ENCODE measurements around the gene CCM2. TPM values are rescaled to one million over a fixed set of nuclear protein-coding genes. Genes with fewer than 3 reads are reported as not detected.

The CCM2 gene
- polyA plus RNA-seq, 1 donor from 2014 or later, result 25.8 TPM

GRCh38 chr7:44981035-44981706, 18.8 kb upstream of the CCM2 start:
- TF ChIP-seq CTCF (IDR thresholded peaks at IDR 0.05; ENCODE audit: poor library complexity, severe bottlenecking) (no peak), TAF1 (IDR thresholded peaks at IDR 0.05; ENCODE audit: low read depth) (no peak), RAD21 (conservative IDR thresholded peaks at IDR 0.05) (no peak), EP300 (conservative IDR thresholded peaks at IDR 0.05; ENCODE audit: poor library complexity, severe bottlenecking) (no peak), MXI1 (conservative IDR thresholded peaks at IDR 0.05; ENCODE audit: poor library complexity, severe bottlenecking) (no peak), SMC3 (conservative IDR thresholded peaks at IDR 0.05; ENCODE audit: poor library complexity) (no peak), EZH2 (IDR thresholded peaks at IDR 0.05; ENCODE audit: borderline replicate concordance, insufficient read depth, low read length, poor library complexity, severe bottlenecking) (no peak), REST (IDR thresholded peaks at IDR 0.05; ENCODE audit: borderline replicate concordance) (no peak), POLR2AphosphoS5 (IDR thresholded peaks at IDR 0.05) (no peak)
- no peaks in the 10 kb centered on the region for H3K36me3 ChIP-seq (ENCODE audit: insufficient read depth, low read length)
- no peak overlapping the region for H3K27ac ChIP-seq (ENCODE audit: low read length)
- H3K9ac ChIP-seq (ENCODE audit: low read length), result no peak overlapping the region
- H3F3A ChIP-seq (ENCODE audit: insufficient read depth, low read length, poor library complexity, severe bottlenecking), result no peaks in the 10 kb centered on the region
- H3K27me3 ChIP-seq (ENCODE audit: insufficient read depth, low read depth, low read length), result no peaks in the 10 kb centered on the region
- no peaks in the 10 kb centered on the region for H4K20me1 ChIP-seq (ENCODE audit: insufficient read depth)
- no peaks in the 10 kb centered on the region for H3K79me2 ChIP-seq (replicated peaks; ENCODE audit: insufficient read depth, low read length)
- H3K4me3 ChIP-seq (ENCODE audit: low read length), result no peak overlapping the region
- H3K9me2 ChIP-seq (ENCODE audit: insufficient read depth, low read length), result no peaks in the 10 kb centered on the region
- H3K4me2 ChIP-seq (ENCODE audit: low read length), result no peak overlapping the region
- H3K9me3 ChIP-seq (ENCODE audit: low read length), result no peaks in the 10 kb centered on the region
- no peak overlapping the region for H2AFZ ChIP-seq (ENCODE audit: low read depth, low read length)

- H2AFZ ChIP-seq (ENCODE audit: low read depth, low read length), result no peak overlapping the region
- no peaks in the 10 kb centered on the region for H3F3A ChIP-seq (ENCODE audit: insufficient read depth, low read length, poor library complexity, severe bottlenecking)
- H3K36me3 ChIP-seq (ENCODE audit: insufficient read depth, low read length), result no peaks in the 10 kb centered on the region
- no peak overlapping the region for H3K9ac ChIP-seq (ENCODE audit: low read length)
- H4K20me1 ChIP-seq (ENCODE audit: insufficient read depth), result no peaks in the 10 kb centered on the region
- no peaks in the 10 kb centered on the region for H3K79me2 ChIP-seq (replicated peaks; ENCODE audit: insufficient read depth, low read length)
- no peaks in the 10 kb centered on the region for H3K27me3 ChIP-seq (ENCODE audit: insufficient read depth, low read depth, low read length)
- no peaks in the 10 kb centered on the region for H3K9me2 ChIP-seq (ENCODE audit: insufficient read depth, low read length)
- no peak overlapping the region for H3K4me3 ChIP-seq (ENCODE audit: low read length)
- H3K4me2 ChIP-seq (ENCODE audit: low read length), result no peak overlapping the region
- no peak overlapping the region for H3K27ac ChIP-seq (ENCODE audit: low read length)
- no peak for TF ChIP-seq REST (IDR thresholded peaks at IDR 0.05; ENCODE audit: borderline replicate concordance)
- TF ChIP-seq POLR2AphosphoS5 (IDR thresholded peaks at IDR 0.05), result no peak
- TF ChIP-seq MXI1 (conservative IDR thresholded peaks at IDR 0.05; ENCODE audit: poor library complexity, severe bottlenecking), result no peak
- TF ChIP-seq EZH2 (IDR thresholded peaks at IDR 0.05; ENCODE audit: borderline replicate concordance, insufficient read depth, low read length, poor library complexity, severe bottlenecking), result no peak
- no peak for TF ChIP-seq TAF1 (IDR thresholded peaks at IDR 0.05; ENCODE audit: low read depth)
- TF ChIP-seq EP300 (conservative IDR thresholded peaks at IDR 0.05; ENCODE audit: poor library complexity, severe bottlenecking), result no peak
- no peak for TF ChIP-seq SMC3 (conservative IDR thresholded peaks at IDR 0.05; ENCODE audit: poor library complexity)
- TF ChIP-seq RAD21 (conservative IDR thresholded peaks at IDR 0.05), result no peak
- no peak for TF ChIP-seq CTCF (IDR thresholded peaks at IDR 0.05; ENCODE audit: poor library complexity, severe bottlenecking)
- no peaks in the 10 kb centered on the region for H3K9me3 ChIP-seq (ENCODE audit: low read length)
Measured at GRCh38 chr7:44982535-44982923, 17.5 kb upstream of the CCM2 start.
